Right lobe of liver (tissue), 4 donors: ENCODE results near the gene TSPAN31.

Experiments
- POLR2A ChIP-seq: fragments of 450-650 bp; IDR thresholded peaks from one replicate; pipeline ENCODE4 v1.6.1; 2017; ENCODE audit warnings: antibody characterized with exemption, mild to moderate bottlenecking
- TF ChIP-seq, protein P1 (sequence below), 4 donors: fragments of 200-600 bp in 3 of 4; fragments of 450-650 bp in 1 of 4; IDR thresholded peaks; one replicate each; pipeline versions ENCODE4 v1.5.1 to v1.8.0; 2016 to 2022; ENCODE audit warnings: antibody characterized with exemption in 4 of 4, mild to moderate bottlenecking in 2 of 4
- donor health status: DM: no; HTN: no; CAD: no.
- donor health status: DM: no; HTN: no; CAD: no.
- donor health status: DM: no; HTN: yes; CAD: no.

DNA sequence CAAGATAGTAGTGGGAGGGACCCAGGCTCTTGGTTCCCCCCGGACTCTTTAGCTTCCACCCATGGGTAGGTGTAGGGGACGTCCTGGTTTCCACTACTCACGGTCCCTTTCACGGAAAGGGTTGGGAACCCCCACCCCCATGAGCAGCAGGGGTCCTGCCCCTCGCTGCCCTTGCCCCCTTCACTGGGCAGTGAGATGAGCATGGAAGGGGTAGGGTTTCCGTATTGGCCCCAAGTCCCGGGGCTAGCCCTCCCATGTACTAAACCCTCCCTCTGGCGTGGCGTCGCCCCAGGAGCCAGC lies 19.0 kb upstream of the TSPAN31 start:
- TF ChIP-seq, protein P1, sequence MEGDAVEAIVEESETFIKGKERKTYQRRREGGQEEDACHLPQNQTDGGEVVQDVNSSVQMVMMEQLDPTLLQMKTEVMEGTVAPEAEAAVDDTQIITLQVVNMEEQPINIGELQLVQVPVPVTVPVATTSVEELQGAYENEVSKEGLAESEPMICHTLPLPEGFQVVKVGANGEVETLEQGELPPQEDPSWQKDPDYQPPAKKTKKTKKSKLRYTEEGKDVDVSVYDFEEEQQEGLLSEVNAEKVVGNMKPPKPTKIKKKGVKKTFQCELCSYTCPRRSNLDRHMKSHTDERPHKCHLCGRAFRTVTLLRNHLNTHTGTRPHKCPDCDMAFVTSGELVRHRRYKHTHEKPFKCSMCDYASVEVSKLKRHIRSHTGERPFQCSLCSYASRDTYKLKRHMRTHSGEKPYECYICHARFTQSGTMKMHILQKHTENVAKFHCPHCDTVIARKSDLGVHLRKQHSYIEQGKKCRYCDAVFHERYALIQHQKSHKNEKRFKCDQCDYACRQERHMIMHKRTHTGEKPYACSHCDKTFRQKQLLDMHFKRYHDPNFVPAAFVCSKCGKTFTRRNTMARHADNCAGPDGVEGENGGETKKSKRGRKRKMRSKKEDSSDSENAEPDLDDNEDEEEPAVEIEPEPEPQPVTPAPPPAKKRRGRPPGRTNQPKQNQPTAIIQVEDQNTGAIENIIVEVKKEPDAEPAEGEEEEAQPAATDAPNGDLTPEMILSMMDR (IDR thresholded peaks at IDR 0.05) = no peak
- no peak for TF ChIP-seq POLR2A
